ENCODE results near the gene SIRT1. TPM values are rescaled to one million over a fixed set of nuclear protein-coding genes. Genes with fewer than 3 reads are reported as not detected.
"Not testable (repeated sequence)": the region's sequence is repeated elsewhere in the genome, so short reads cannot be mapped to it uniquely, and the experiment has no call there.

The SIRT1 gene
- total RNA-seq, 2 experiments from 2014 or later = 20.7 to 23.4 TPM

DNA sequence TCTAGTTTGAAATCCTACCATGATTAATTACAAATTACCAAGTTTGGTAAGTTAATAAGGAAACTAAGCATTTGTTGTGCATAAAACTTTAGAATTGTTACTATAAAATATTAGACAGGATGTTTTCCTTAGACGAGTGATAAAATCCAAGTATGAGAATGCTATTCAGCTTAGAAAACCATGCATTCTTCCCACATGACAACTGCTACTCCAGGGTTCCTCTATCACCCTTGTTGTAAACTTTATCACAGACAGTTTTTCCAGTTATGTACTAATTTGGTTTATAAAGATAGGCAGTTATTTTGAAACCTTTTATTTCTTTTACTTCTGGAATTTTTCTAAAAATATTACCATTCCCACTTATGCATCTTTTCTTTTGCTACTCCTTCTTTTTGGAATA lies 52.0 kb downstream of the SIRT1 start:
- H3K4me1 Mint-ChIP-seq = peaks cover 12% of the 10 kb centered on the region
- DNase-seq = no peak
- H3K36me3 Mint-ChIP-seq = peaks cover 35% of the 10 kb centered on the region
- H3K27ac Mint-ChIP-seq = no peak overlapping the region
- no peak for ATAC-seq
- H3K9me3 Mint-ChIP-seq (ENCODE audit: low read depth) = no peaks in the 10 kb centered on the region
- CTCF ChIA-PET = interaction anchor here (0.6 kb wide), 1 partner anchor 38 kb away, joined by 3 read pairs; no protein-coding TSS in a partner anchor
- no peak overlapping the region for H3K4me3 Mint-ChIP-seq
- H3K27me3 Mint-ChIP-seq = no peaks in the 10 kb centered on the region

DNA sequence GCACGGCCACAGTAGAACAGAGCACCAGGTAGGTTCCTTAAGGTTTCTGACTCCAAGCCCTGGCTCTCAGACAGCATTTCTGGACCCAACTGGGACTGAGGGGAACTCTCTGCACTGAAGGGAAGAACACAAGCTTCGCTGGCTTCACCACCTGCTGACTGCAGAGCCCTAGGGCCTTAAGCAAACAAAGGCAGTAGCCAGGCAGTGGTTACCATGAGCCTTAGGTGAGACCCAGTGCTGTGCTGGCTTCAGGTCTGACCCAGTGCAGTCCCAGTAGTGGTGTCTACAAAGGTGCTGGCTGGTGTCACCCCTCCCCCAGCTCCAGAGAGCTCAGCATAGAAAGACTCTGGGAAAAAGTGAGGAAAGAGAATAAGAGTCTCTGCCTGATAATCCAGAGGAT lies 59.5 kb downstream of the SIRT1 start:
- Mint-ChIP-seq H3K27me3 (no peaks in the 10 kb centered on the region), H3K4me1 (no peaks in the 10 kb centered on the region), H3K36me3 (peaks cover 62% of the 10 kb centered on the region), H3K9me3 (ENCODE audit: low read depth) (peaks cover 6% of the 10 kb centered on the region), H3K4me3 (no peak overlapping the region), H3K27ac (no peak overlapping the region)
- CTCF ChIA-PET = interaction anchor here (1.8 kb wide), 1 partner anchor 24 kb away, joined by 4 read pairs; no protein-coding TSS in a partner anchor
- no peak for ATAC-seq
- DNase-seq = no peak

DNA sequence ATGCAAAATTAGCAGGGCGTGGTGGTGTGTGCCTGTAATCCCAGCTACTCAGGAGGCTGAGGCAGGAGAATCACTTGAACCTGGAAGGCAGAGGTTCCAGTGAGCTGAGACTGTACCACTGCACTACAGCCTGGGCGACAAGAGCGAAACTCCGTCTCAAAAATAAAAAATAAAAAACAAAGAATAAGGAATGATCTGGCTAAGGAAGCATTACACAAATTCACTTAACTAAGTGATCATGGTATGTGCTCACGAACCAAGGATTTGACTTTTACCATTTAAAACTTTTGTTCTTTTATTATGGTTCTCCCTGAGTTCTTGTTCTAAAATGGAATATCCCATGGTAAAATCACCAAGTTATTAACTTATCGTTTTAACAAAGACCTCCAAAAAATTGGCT lies 71.2 kb downstream of the SIRT1 start:
- ATAC-seq (no peak), DNase-seq (no peak)
- CTCF ChIA-PET = no interaction called here
- H3K4me1 Mint-ChIP-seq = no peaks in the 10 kb centered on the region
- no peak overlapping the region for H3K4me3 Mint-ChIP-seq
- no peak overlapping the region for H3K27ac Mint-ChIP-seq
- H3K27me3 Mint-ChIP-seq = no peaks in the 10 kb centered on the region
- no peaks in the 10 kb centered on the region for H3K9me3 Mint-ChIP-seq (ENCODE audit: low read depth)
- peaks cover 31% of the 10 kb centered on the region for H3K36me3 Mint-ChIP-seq

DNA sequence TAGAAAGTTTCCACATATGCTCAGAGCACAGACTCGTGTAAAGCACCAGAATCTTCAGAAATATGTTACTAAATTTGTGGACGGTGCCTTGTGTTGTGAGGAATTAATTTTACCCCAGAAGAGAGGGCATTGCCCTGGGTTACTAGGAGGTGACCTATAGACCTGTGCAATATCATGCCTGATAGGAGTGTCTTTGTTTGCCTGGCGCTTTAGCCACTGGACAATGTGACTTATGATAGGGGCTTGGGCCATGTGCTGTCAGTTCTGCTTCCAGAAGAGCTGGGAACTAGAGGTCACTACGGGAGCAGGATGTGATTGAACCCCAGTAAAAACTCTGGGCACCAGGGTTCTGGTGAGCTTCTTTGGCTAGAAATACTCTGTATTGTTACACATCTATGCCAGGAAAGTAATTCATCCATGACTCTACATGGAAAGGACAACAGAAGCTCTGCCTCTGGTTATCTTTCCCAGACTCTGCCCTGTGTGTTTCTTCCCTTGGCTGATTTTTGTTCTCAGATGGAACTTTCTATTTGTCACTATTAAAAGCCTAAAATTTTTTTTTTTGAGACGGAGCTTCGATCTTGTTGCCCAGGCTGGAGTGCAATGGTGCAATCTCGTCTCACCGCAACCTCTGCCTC lies 75.5 kb downstream of the SIRT1 start:
- CTCF ChIA-PET = interaction anchor here (1.5 kb wide), 1 partner anchor 28 kb away, joined by 4 read pairs; no protein-coding TSS in a partner anchor
- DNase-seq (no peak), ATAC-seq (no peak)
- Mint-ChIP-seq H3K27me3 (no peaks in the 10 kb centered on the region), H3K9me3 (ENCODE audit: low read depth) (no peaks in the 10 kb centered on the region), H3K4me1 (no peaks in the 10 kb centered on the region), H3K27ac (no peak overlapping the region), H3K36me3 (peaks cover 29% of the 10 kb centered on the region), H3K4me3 (no peak overlapping the region)

DNA sequence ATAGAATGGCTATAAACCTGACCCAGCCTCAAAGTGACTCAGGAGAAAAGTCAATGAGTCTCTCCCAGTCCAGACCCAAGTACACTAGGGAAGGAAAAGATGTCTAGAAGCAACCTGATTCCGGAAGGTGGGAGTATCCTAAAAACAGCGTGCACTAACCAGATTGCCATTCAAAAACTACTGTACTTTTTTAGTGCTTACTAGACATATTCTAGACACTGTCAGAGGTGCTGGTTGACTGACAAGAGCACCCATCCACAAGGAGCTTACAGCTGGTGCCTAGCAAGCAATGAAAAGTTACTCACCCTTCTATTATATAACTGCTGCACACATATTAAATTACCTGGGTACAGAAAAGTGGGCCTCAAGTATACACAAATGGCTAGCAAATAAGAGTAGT lies 81.0 kb downstream of the SIRT1 start:
- CTCF ChIA-PET = interaction anchor here (0.8 kb wide), 1 partner anchor 199 kb away, joined by 3 read pairs; no protein-coding TSS in a partner anchor
- ATAC-seq (no peak), DNase-seq (no peak)
- Mint-ChIP-seq H3K36me3 (peaks cover 58% of the 10 kb centered on the region), H3K27me3 (no peaks in the 10 kb centered on the region), H3K9me3 (ENCODE audit: low read depth) (no peaks in the 10 kb centered on the region), H3K4me1 (peaks cover 3% of the 10 kb centered on the region), H3K4me3 (no peak overlapping the region), H3K27ac (no peak overlapping the region)

DNA sequence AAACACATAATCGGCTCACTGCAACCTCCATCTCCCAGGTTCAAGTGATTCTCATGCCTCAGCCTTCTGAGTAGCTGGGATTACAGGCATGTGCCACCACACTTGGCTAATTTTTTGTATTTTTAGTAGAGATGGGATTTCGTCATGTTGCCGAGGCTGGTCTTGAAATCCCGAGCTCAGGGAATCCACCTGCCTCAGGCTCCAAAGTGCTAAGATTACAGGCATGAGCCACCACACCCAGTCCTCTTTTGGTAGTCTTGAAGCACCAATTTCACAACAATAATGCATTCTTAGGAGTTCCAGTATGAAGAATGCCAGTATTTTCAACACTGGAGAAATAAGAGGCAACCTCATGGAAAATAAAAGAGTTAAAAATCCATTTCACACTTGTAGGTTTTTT lies 81.6 kb downstream of the SIRT1 start:
- peaks cover 58% of the 10 kb centered on the region for H3K36me3 Mint-ChIP-seq
- H3K4me3 Mint-ChIP-seq; H3K4me1 Mint-ChIP-seq; H3K27ac Mint-ChIP-seq; DNase-seq; ATAC-seq; H3K9me3 Mint-ChIP-seq (ENCODE audit: low read depth); CTCF ChIA-PET; H3K27me3 Mint-ChIP-seq: not testable (repeated sequence)

Other genes with a start within 250 kb of the SIRT1 start
- under 1 TPM in 1 of 2 experiments, not detected in 1; 0.61 TPM for gene CTNNA3, start 188.5 kb upstream of the SIRT1 start, total RNA-seq
- gene DNAJC12, start 46.5 kb upstream of the SIRT1 start, total RNA-seq = 10 to 100 TPM in 1 of 2 experiments, 1 to 10 TPM in 1; 8.8 to 40.8 TPM
- gene HERC4, start 190.6 kb downstream of the SIRT1 start, total RNA-seq = 10 to 100 TPM; 56.5 to 59.1 TPM
- gene MYPN, start 224.8 kb downstream of the SIRT1 start, total RNA-seq = not detected